K562 (cell line): Measurements from ENCODE around the gene HDGFL2. TPM values are rescaled to one million over a fixed set of nuclear protein-coding genes. Genes with fewer than 3 reads are reported as not detected.

Source experiments
- ATAC-seq: fragments of 200-7000 bp; cut with Tn5 transposase; 3 replicates; pipeline ENCODE4 v1.9.1; 2020; ENCODE audit warnings: moderate library complexity
- BruUV-seq: library from RNA; stranded (reverse); fragments of 400-500 nt; replicated peaks from 2 replicates; lab custom pipeline; 2021; lab: Mats Ljungman, UMichigan
- CTCF ChIA-PET: fragments of 300-600 bp; formaldehyde crosslinking; extraction: SDS; loops from one replicate; lab custom pipeline; 2021; ENCODE audit warnings: low intra/inter-chr PET ratio; lab: Yijun Ruan, JAX
- POLR2A ChIA-PET: fragments of 300-600, 350-650 bp; sonication (Branson Sonifier 250); formaldehyde crosslinking; extraction: SDS; loops from one replicate; lab custom pipeline; 2021; ENCODE audit warnings: antibody characterized with exemption, inconsistent platforms; lab: Yijun Ruan, JAX
- DNase-seq, 4 experiments: peaks; one replicate each; pipeline versions ENCODE4 v3.0.0 to v3.0.0-alpha.2; 2011 to 2018; ENCODE audit warnings: low spot score in 3 of 4, mixed read lengths in 3 of 4; ENCODE audit errors: extremely low read depth in 1 of 4
- FAIRE-seq: peaks from 2 replicates; lab custom pipeline; 2011; peaks lifted over from hg19 to GRCh38; lab: Jason Lieb, UNC
- H2AFZ ChIP-seq: 2 replicates; pipeline ENCODE4 v1.6.0; 2011; ENCODE audit warnings: low read depth, low read length, control low read depth, inconsistent platforms
- H3K27ac ChIP-seq: fragments of 200-600 bp; 3 replicates; pipeline ENCODE4 v1.8.0; 2011; ENCODE audit warnings: low read depth, mild to moderate bottlenecking, control low read depth, inconsistent platforms, low read length, moderate library complexity, mixed read lengths; ENCODE audit errors: extremely low read depth
- H3K27me3 ChIP-seq, 2 experiments: fragments of 300-600 bp in 1 of 2; 2 replicates in 1 of 2; 3 replicates in 1 of 2; pipeline versions ENCODE4 v1.6.0 to v1.8.0; 2011; ENCODE audit warnings: inconsistent platforms in 2 of 2, low read length in 2 of 2, mild to moderate bottlenecking in 1 of 2, mixed read lengths in 1 of 2, moderate library complexity in 1 of 2; ENCODE audit not compliant: control insufficient read depth in 2 of 2, insufficient read depth in 2 of 2
- H3K36me3 ChIP-seq: fragments of 300-600 bp; 3 replicates; pipeline ENCODE4 v1.8.0; 2011; ENCODE audit warnings: mild to moderate bottlenecking, low read length, inconsistent platforms; ENCODE audit not compliant: control insufficient read depth, insufficient read depth
- H3K4me1 ChIP-seq, 2 experiments: fragments of 200-600 bp in 1 of 2; replicated peaks in 1 of 2; 2 replicates in 1 of 2; 3 replicates in 1 of 2; pipeline versions ENCODE4 v1.5.1 to v1.8.0; 2011; ENCODE audit warnings: inconsistent platforms in 2 of 2, low read length in 2 of 2, mild to moderate bottlenecking in 1 of 2, mixed read lengths in 1 of 2, moderate library complexity in 1 of 2; ENCODE audit not compliant: control insufficient read depth in 2 of 2, insufficient read depth in 2 of 2
- H3K4me2 ChIP-seq: 2 replicates; pipeline ENCODE4 v1.6.1; 2011; ENCODE audit warnings: low read length, control low read depth, inconsistent platforms, mixed read lengths; ENCODE audit not compliant: insufficient read depth
- H3K4me3 ChIP-seq: fragments of 200-600 bp; sonication (generic), shearing (Covaris generic); 2 replicates; pipeline ENCODE4 v1.5.1; 2016; ENCODE audit warnings: control low read depth, inconsistent platforms
- H3K79me2 ChIP-seq: fragments of 200-600 bp; 3 replicates; pipeline ENCODE4 v1.8.0; 2011; ENCODE audit warnings: low read length, inconsistent platforms; ENCODE audit not compliant: control insufficient read depth, insufficient read depth
- H3K9ac ChIP-seq, 2 experiments: 2 replicates each; pipeline versions ENCODE4 v1.6.0 to v1.6.1; 2011; ENCODE audit warnings: low read depth in 2 of 2, low read length in 2 of 2, control low read depth in 1 of 2, inconsistent platforms in 1 of 2, mild to moderate bottlenecking in 1 of 2, mixed read lengths in 1 of 2; ENCODE audit not compliant: insufficient read depth in 1 of 2
- H3K9me1 ChIP-seq: one replicate; pipeline ENCODE4 v1.6.0; 2011; ENCODE audit warnings: inconsistent platforms, mild to moderate bottlenecking, low read length, moderate library complexity; ENCODE audit not compliant: control insufficient read depth, insufficient read depth
- H3K9me3 ChIP-seq: replicated peaks from 2 replicates; pipeline ENCODE4 v1.5.1; 2011; ENCODE audit warnings: low read depth, low read length, inconsistent platforms; ENCODE audit not compliant: control insufficient read depth, insufficient read depth
- H4K20me1 ChIP-seq: replicated peaks from 2 replicates; pipeline ENCODE4 v1.6.1; 2011; ENCODE audit warnings: low read length, inconsistent platforms, mixed read lengths; ENCODE audit not compliant: control insufficient read depth, insufficient read depth
- BACH1 ChIP-seq: fragments of 200-800 bp; sonication (Bioruptor generic); IDR thresholded peaks from 2 replicates; pipeline ENCODE4 v1.6.1; 2016; ENCODE audit warnings: missing genetic modification characterization, missing compliant biosample characterization
- CCNT2 ChIP-seq: IDR thresholded peaks from 2 replicates; pipeline ENCODE4 v1.6.1; 2011; ENCODE audit warnings: borderline replicate concordance, low read depth, mild to moderate bottlenecking, moderate library complexity, mixed read lengths, low read length; ENCODE audit not compliant: insufficient read length; ENCODE audit errors: extremely low read depth
- CTCFL ChIP-seq: IDR thresholded peaks from 2 replicates; pipeline ENCODE4 v1.6.1; 2011; ENCODE audit warnings: borderline replicate concordance, low read depth, mild to moderate bottlenecking, moderate library complexity, low read length; ENCODE audit not compliant: insufficient read depth, poor library complexity, severe bottlenecking
- GTF2B ChIP-seq: IDR thresholded peaks from 2 replicates; pipeline ENCODE4 v1.6.1; 2011; ENCODE audit not compliant: insufficient read length; ENCODE audit errors: extremely low read depth
- PCBP1 ChIP-seq: fragments of 200-400 bp; formaldehyde crosslinking; IDR thresholded peaks from 2 replicates; pipeline ENCODE4 v1.6.1; 2018; ENCODE audit warnings: mild to moderate bottlenecking, low read depth, low read length; ENCODE audit not compliant: poor library complexity, severe bottlenecking
- PHF8 ChIP-seq: fragments of 200-600 bp; sonication (generic); IDR thresholded peaks from 2 replicates; pipeline ENCODE4 v1.6.1; 2012; ENCODE audit warnings: mixed run types, mild to moderate bottlenecking, inconsistent platforms, low read length, moderate library complexity, borderline replicate concordance
- POLR2AphosphoS5 ChIP-seq: IDR thresholded peaks from 2 replicates; pipeline ENCODE4 v1.6.1; 2011; ENCODE audit warnings: mild to moderate bottlenecking, low read depth, low read length, moderate library complexity; ENCODE audit not compliant: control insufficient read depth, insufficient read depth
- PRMT5 ChIP-seq: sonication (generic); formaldehyde crosslinking; IDR thresholded peaks from 2 replicates; pipeline ENCODE4 v1.5.0; 2020; ENCODE audit warnings: missing genetic modification reagents
- RAD21 ChIP-seq, 2 experiments: fragments of 250-450 bp in 1 of 2; fragments of 450-650 bp in 1 of 2; sonication (Bioruptor Pico) in 1 of 2; formaldehyde crosslinking in 1 of 2; IDR thresholded peaks in 1 of 2; conservative IDR thresholded peaks in 1 of 2; 2 replicates each; pipeline versions ENCODE4 v1.4.0 to v1.8.0; 2020 to 2022; ENCODE audit warnings: mild to moderate bottlenecking in 2 of 2, moderate library complexity in 1 of 2
- RBFOX2 ChIP-seq: fragments of 200-400 bp; formaldehyde crosslinking; IDR thresholded peaks from 2 replicates; pipeline ENCODE4 v1.6.1; 2017; ENCODE audit warnings: low read depth, mild to moderate bottlenecking, low read length, moderate library complexity
- RBM22 ChIP-seq: fragments of 200-400 bp; formaldehyde crosslinking; IDR thresholded peaks from 2 replicates; pipeline ENCODE4 v1.6.1; 2018; ENCODE audit warnings: low read length, low read depth; ENCODE audit not compliant: poor library complexity, severe bottlenecking
- SMAD4 ChIP-seq: fragments of 250-450 bp; sonication (Bioruptor Pico); conservative IDR thresholded peaks from 2 replicates; pipeline ENCODE4 v1.8.0; 2021; ENCODE audit warnings: inconsistent platforms, mild to moderate bottlenecking, moderate library complexity
- TFAP4 ChIP-seq: sonication (generic); formaldehyde crosslinking; IDR thresholded peaks from 2 replicates; pipeline ENCODE4 v1.8.0; 2022; ENCODE audit warnings: missing genetic modification reagents, mild to moderate bottlenecking, moderate library complexity, borderline replicate concordance
- XRCC5 ChIP-seq: fragments of 200-400 bp; formaldehyde crosslinking; IDR thresholded peaks from 2 replicates; pipeline ENCODE4 v1.6.1; 2017; ENCODE audit warnings: low read depth, mild to moderate bottlenecking, low read length
- WGBS: fragments of 100-300 bp; shearing (Covaris generic); methylation state at CpG from one replicate; pipeline ENCODE4 v1.1.6; 2016; ENCODE audit warnings: low coverage, mixed read lengths; ENCODE audit not compliant: insufficient coverage; ENCODE audit errors: missing lambda C conversion rate; 5-methylcytosine and 5-hydroxymethylcytosine counted together
- in situ Hi-C: fragments of 300-500 bp; cut with MboI; formaldehyde crosslinking; loops from 4 replicates; pipeline ENCODE4 v1.15.0; 2018; ENCODE audit warnings: inconsistent platforms, mixed read lengths
- intact Hi-C: fragments of 100-400 bp; cut with micrococcal nuclease; formaldehyde crosslinking; loops from 2 replicates; pipeline ENCODE4 v1.14.2; 2022
- polyA plus RNA-seq, 8 experiments: library from polyadenylated mRNA; depleted of rRNA in 4 of 8; stranded (reverse) in 5 of 8; unstranded in 3 of 8; fragments of >200 nt; fragmentation: Nextera tagmentation in 2 of 8; fragmentation: Illumina TruSeq in 1 of 8; extraction: Ambion mirVana in 2 of 8; extraction: Trizol in 1 of 8; gene quantifications; 2 replicates each; pipeline versions ENCODE4 v1.2.1 to v1.2.3, GENCODE V29; 2011 to 2014; ENCODE audit warnings: inconsistent platforms in 1 of 8, missing spikeins in 1 of 8
- total RNA-seq, 7 experiments: library from RNA; depleted of rRNA in 6 of 7; stranded (reverse); fragments of >200 nt in 6 of 7; fragmentation: Illumina TruSeq in 2 of 7; extraction: Trizol in 2 of 7; gene quantifications; 2 replicates each; pipeline versions ENCODE4 v1.2.1 to v1.2.3, GENCODE V29; 2011 to 2021; ENCODE audit warnings: low replicate concordance in 1 of 7

The HDGFL2 gene
- total and polyA plus RNA-seq, 9 of the 15 experiments (the other 6 are each of a cell fraction or from before 2014, with no cell fraction given): 0.13 to 61.7 (median 16.0) TPM

- Histone ChIP-seq H3K27me3 (no peaks in the 10 kb centered on the region), H3K9ac (no peak overlapping the region), H4K20me1 (no peaks in the 10 kb centered on the region; the same call in 1 of the 2 replicates), H3K36me3 (peaks cover 96% of the 10 kb centered on the region; the same call in 2 of the 3 replicates), H3K9me3 (no peaks in the 10 kb centered on the region), H3K27ac (no peak overlapping the region), H3K4me1 (peaks cover 0 to 68% of the 10 kb centered on the region in 2 experiments; a peak in 3 of 5 replicates), H3K79me2 (no peaks in the 10 kb centered on the region), H3K4me3 (no peak overlapping the region), H3K9me1 (no peaks in the 10 kb centered on the region), H2AFZ (no peak overlapping the region), H3K4me2 (no peak overlapping the region)
- ATAC-seq (no peak), FAIRE-seq (no peak), DNase-seq (no peak)
- in situ Hi-C loops (no loop called here), intact Hi-C loops (no loop called here)
- 81% methylated on average over 15 of the region's 15 CpGs for WGBS
- no TSS peak for BruUV-seq
- TF ChIP-seq RBM22 (peak; percentile 17), SMAD4 (CRISPR knock-in tag) (no peak), BACH1 (tag) (no peak), POLR2AphosphoS5 (no peak), GTF2B (no peak), TFAP4 (no peak), XRCC5 (no peak), PCBP1 (peak; percentile 1), RAD21 (CRISPR knock-in tag; conservative IDR thresholded peaks at IDR 0.05 in 1 of 2, IDR thresholded peaks at IDR 0.05 in 1 of 2) (no peak), CTCFL (no peak), PHF8 (no peak), CCNT2 (no peak), RBFOX2 (0 out of 2 replicates have a peak, but pooled peaks have one; percentile 2), PRMT5 (no peak)
- ChIA-PET CTCF (no interaction called here), POLR2A (interaction anchor here (1.0 to 7.4 kb wide), 3 partner anchors 9 to 24 kb away, joined by 3 to 60 read pairs (median 4); no protein-coding TSS in a partner anchor)
Measured at GRCh38 chr19:4446704-4447200, 25.3 kb upstream of the HDGFL2 start.
